Bronchial epithelial cell (primary cell): ENCODE results near the gene HSFX2. TPM values are rescaled to one million over a fixed set of nuclear protein-coding genes. Genes with fewer than 3 reads are reported as not detected.

Experiments used
- DNase-seq: peaks from one replicate; pipeline ENCODE4 v3.0.0-alpha.2; 2010; ENCODE audit warnings: low read depth
- FAIRE-seq: peaks from 2 replicates; lab custom pipeline; 2011; peaks lifted over from hg19 to GRCh38; lab: Jason Lieb, UNC
- H3K27me3 ChIP-seq: 2 replicates; pipeline ENCODE4 v1.5.1; 2011; ENCODE audit warnings: low read length; ENCODE audit not compliant: control insufficient read depth, insufficient read depth
- H3K36me3 ChIP-seq: 2 replicates; pipeline ENCODE4 v1.5.1; 2011; ENCODE audit warnings: low read length; ENCODE audit not compliant: control insufficient read depth, insufficient read depth
- H3K4me3 ChIP-seq: 2 replicates; pipeline ENCODE4 v1.5.1; 2011; ENCODE audit warnings: mild to moderate bottlenecking, low read depth, low read length, control low read depth
- total RNA-seq: library from RNA; depleted of rRNA; stranded (reverse); fragments of >200 nt; gene quantifications from 2 replicates; pipeline ENCODE4 v1.2.1, GENCODE V29; 2014
- TF ChIP-seq, protein P1 (sequence below): IDR thresholded peaks from 2 replicates; pipeline ENCODE4 v1.5.1; 2011; ENCODE audit warnings: mild to moderate bottlenecking, moderate library complexity, low read length, control low read depth, inconsistent platforms; ENCODE audit not compliant: insufficient read depth, severe bottlenecking

Gene HSFX2
- total RNA-seq, 1 donor from 2014 or later, result not detected

GRCh38 chrX:149633511-149633910 is 38.4 kb upstream of the HSFX2 start:
- DNase-seq, result no peak
- Histone ChIP-seq H3K27me3 (no peaks in the 10 kb centered on the region), H3K36me3 (no peaks in the 10 kb centered on the region), H3K4me3 (no peak overlapping the region)
- FAIRE-seq, result no peak
- TF ChIP-seq, protein P1, sequence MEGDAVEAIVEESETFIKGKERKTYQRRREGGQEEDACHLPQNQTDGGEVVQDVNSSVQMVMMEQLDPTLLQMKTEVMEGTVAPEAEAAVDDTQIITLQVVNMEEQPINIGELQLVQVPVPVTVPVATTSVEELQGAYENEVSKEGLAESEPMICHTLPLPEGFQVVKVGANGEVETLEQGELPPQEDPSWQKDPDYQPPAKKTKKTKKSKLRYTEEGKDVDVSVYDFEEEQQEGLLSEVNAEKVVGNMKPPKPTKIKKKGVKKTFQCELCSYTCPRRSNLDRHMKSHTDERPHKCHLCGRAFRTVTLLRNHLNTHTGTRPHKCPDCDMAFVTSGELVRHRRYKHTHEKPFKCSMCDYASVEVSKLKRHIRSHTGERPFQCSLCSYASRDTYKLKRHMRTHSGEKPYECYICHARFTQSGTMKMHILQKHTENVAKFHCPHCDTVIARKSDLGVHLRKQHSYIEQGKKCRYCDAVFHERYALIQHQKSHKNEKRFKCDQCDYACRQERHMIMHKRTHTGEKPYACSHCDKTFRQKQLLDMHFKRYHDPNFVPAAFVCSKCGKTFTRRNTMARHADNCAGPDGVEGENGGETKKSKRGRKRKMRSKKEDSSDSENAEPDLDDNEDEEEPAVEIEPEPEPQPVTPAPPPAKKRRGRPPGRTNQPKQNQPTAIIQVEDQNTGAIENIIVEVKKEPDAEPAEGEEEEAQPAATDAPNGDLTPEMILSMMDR, result no peak

DNA sequence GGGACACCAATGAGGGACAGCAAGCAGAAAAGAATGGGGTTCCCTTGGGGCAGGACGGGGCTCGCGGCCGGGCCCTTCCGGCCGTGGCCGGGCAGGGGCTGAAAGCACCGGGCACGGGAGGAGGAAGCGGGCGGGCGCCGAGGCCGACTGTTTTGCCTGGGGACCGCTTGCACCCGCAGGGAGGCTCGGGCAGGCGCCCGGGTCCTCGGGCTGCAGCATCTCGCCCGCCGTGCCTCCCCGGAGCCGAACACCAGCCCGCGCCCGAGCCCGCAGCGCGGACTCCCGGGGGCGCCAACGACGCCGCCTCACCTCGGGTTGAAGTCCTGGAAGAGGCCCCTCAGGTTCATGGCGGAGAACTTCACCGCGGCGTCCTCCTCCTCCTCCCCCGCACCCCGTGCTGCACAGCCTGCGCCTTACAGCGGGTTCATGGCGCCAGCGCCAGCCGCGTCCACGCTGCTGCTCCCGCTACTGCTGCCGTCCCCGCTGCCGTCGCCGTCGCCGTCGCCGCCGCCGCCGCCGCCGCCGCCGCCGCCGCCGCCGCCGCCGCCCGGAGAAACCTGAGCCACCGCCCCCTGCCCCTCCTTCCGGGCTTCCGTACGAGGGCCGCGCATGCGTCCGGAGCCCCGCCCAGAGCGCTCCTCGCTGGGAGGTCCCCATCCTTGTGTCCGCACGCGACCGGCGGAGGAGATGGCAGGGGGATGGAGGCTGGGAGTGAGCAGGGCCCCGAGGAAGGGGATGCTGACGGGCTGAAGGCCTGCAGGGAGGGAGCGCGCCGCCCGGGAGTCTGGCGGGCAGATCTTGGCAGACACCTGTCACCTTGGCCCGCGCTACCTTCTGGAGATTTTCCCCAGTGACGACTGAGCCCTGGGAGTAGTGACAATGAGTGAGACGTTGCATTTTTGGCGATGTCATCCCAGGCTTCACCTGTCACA is 36.4 kb upstream of the HSFX2 start, which contains the start of gene TMEM185A:
Gene TMEM185A (minus strand): TSS at position 559 of the 932 bp plus-strand sequence. CDS start 212 bp downstream, at position 347.
- Histone ChIP-seq H3K36me3 (no peaks in the 10 kb centered on the region), H3K4me3 (peak within 1 kb of the TSS; percentile 60), H3K27me3 (no peaks in the 10 kb centered on the region)
- no peak for FAIRE-seq
- TF ChIP-seq, protein P1, result no peak
- no peak for DNase-seq

- DNase-seq (peak; percentile 29), FAIRE-seq (no peak)
- H3K36me3 ChIP-seq, result no peaks in the 10 kb centered on the region
- peak overlapping the region; percentile 60 for H3K4me3 ChIP-seq
- TF ChIP-seq, protein P1, result peak; percentile 5
- no peaks in the 10 kb centered on the region for H3K27me3 ChIP-seq
Measured at GRCh38 chrX:149630681-149631233, 35.6 kb upstream of the HSFX2 start.

DNA sequence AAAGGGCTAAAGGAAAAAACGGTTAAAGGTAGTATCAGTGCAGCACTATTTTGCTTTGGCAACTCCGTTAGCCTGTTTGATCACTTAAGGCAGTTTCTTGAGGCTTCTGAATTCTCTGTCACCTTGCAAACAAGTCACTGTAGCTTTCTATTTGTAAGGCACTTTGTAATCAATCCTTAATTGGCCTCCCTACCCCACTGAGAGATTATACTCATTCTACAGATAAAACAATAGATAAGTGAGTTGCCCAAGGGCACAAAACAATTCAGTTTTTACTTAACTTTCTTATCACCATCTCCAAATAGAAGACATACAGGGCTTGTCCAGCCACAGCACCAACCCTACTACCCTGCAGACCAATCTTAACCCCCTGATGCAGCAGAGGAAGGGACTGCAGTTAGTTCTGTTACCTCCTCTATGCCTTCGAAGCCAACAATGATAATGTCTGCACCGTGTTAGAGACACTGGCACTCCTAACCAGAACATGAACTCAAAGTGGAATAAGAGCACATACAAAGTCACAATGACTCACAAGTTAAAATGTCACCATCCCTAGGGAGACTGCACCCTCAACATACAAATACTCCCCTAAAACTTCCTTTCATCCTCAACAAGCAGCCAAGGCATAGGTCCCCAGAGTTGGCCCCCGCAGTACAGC is 34.7 kb upstream of the HSFX2 start:
- DNase-seq (no peak), FAIRE-seq (no peak)
- TF ChIP-seq, protein P1, result no peak
- Histone ChIP-seq H3K27me3 (no peaks in the 10 kb centered on the region), H3K4me3 (no peak overlapping the region), H3K36me3 (no peaks in the 10 kb centered on the region)

GRCh38 chrX:149628768-149629167 is 33.7 kb upstream of the HSFX2 start:
- DNase-seq (no peak), FAIRE-seq (no peak)
- Histone ChIP-seq H3K27me3 (no peaks in the 10 kb centered on the region), H3K36me3 (no peaks in the 10 kb centered on the region), H3K4me3 (no peak overlapping the region)
- TF ChIP-seq, protein P1, result no peak
